GM23248 (cell line): ENCODE measurements around the gene KIF22.

ENCODE experiments used
- EZH2 ChIP-seq: fragments of 200-600 bp; sonication (generic); IDR thresholded peaks from 2 replicates; pipeline ENCODE4 v1.6.1; 2018; ENCODE audit warnings: antibody characterized with exemption, mild to moderate bottlenecking; ENCODE audit not compliant: insufficient read depth, poor library complexity, severe bottlenecking
- EZH2phosphoT487 ChIP-seq: fragments of 200-600 bp; sonication (generic); IDR thresholded peaks from 2 replicates; pipeline ENCODE4 v1.6.1; 2018; ENCODE audit warnings: antibody characterized with exemption, moderate library complexity, mild to moderate bottlenecking, low read depth; ENCODE audit not compliant: insufficient read depth

GRCh38 chr16:29756654-29757053, 33.9 kb upstream of the KIF22 start:
- TF ChIP-seq EZH2phosphoT487, result no peak
- no peak for TF ChIP-seq EZH2
